ENCODE data around the gene HJV.

GRCh38 chr1:145972580-145972979 is 49.0 kb downstream of the HJV start:
- TF ChIP-seq CTCF (IDR thresholded peaks at IDR 0.05) (no peak), POLR2A (IDR thresholded peaks at IDR 0.05) (no peak)
